IPS DF 4.7 (cell line): Measurements from ENCODE around the gene NRG4.
"Not testable (repeated sequence)": the region's sequence is repeated elsewhere in the genome, so short reads cannot be mapped to it uniquely, and the experiment has no call there.

Experiments
- DNase-seq: peaks from one replicate; pipeline ENCODE4 v3.0.0-alpha.2; 2013; ENCODE audit warnings: low spot score; ENCODE audit errors: extremely low read depth

The NRG4 gene

DNA sequence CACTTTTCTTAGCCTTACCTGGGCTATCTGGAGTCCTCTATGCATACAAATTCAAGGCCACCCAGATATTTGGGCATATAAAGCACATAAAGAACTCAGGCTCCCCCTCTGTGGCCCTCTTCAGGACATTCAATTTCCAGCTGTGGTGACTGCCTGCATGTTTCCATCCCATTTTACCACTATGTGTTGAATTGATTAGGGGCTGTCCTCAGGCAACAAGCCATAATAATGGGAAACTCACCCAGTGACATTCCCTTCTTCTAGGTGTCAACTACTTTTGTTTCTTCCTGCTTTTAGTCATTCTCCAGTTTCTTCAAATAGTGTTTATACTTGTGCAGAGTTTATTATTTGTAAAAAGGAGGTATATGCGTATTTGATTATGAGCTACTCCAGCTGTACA, 18.0 kb downstream of the NRG4 start:
- DNase-seq = no peak

DNA sequence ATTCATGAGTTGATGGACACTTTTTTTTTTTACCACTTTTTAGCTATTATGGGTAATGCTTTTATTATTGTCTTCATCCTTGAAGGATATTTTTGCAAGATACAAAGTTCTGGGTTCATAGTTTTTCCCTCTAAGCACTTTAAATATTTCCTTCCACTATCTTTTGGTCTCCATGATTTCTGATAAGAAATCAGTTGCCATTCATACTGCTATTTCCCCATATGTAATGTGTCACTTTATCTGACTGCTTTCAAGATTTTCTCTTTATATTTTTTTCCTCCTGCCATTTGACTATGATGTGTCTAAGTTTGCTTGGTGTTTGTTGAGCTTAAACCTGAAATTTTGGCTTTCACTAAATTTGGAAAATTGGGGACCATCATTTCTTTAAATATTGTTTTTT, 19.3 kb downstream of the NRG4 start:
- no peak for DNase-seq

DNA sequence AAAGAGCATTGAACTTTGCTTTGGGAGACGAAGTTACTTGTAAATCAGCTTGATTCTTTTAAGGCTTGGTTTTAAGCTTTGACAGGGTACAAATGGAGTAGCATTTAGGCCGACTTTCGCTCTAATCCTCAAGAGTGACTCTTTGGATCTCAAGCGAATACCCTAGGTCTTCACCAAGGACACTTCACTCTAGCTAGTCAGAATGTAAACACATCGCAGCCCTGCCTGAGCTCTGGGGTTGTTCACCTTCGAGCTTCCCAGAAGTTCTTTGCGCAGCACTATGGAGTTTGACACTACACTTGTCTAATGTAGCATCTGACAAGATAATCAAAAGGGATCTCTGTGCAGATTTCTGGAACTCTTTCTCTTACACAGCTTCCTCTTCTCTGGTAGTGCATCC, 22.3 kb downstream of the NRG4 start:
- DNase-seq = no peak

DNA sequence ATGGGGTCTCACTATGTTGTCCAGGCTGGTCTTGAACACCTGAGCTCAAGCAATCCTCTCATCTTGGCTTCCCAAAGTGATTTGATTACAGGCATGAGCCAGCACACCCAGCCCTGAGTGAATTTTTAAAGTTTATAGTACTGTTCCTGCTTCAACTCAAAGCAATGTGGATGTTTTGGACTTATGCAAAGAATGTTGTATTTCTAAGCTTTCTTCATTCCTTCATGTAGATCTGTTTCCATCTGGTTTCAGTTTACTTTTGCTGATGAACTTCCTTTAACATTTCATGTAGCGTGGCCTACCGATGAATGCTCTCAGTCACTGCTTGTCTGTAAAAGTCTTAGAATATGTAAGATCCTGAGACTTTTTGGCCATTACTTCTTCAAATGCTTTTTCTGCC, 23.2 kb downstream of the NRG4 start:
- DNase-seq = no peak

GRCh38 chr15:75985971-75986370, 26.3 kb downstream of the NRG4 start:
- no peak for DNase-seq

- not testable (repeated sequence) for DNase-seq
Measured at GRCh38 chr15:75984706-75985105, 27.5 kb downstream of the NRG4 start.

- DNase-seq = no peak
Measured at GRCh38 chr15:75982468-75982867, 29.8 kb downstream of the NRG4 start.

DNA sequence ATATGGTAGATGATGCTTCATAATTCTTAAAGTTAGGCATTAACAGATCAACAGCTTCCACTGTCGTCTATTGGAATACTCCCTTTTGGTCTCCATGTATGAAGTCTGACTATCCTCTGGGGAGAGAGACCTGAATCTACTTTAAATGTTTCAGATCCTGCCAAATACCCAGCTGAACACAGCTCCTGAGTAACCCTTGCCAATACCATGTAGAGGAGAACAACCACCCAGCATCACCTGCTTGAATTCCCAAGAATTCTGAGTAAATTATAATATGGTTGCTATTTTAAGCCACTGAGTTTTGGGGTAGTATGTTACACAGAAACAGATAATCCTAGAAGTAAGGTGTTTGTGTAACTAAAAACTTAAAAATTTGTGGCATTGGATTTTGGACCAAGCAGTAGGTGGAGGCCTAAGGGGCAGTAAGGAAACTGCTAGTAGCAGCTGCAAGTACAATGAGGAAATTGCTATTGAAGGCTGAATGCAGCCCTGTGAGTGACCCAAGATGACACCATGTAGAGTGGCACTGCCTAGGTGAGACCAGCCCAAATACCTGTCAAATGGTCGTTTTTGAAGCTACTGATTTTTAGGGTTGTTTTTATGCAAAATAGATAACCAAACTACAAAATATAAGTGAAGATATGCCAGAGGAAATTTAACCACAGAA, 30.9 kb downstream of the NRG4 start:
- no peak for DNase-seq

GRCh38 chr15:75976766-75977165, 35.5 kb downstream of the NRG4 start:
- not testable (repeated sequence) for DNase-seq

DNA sequence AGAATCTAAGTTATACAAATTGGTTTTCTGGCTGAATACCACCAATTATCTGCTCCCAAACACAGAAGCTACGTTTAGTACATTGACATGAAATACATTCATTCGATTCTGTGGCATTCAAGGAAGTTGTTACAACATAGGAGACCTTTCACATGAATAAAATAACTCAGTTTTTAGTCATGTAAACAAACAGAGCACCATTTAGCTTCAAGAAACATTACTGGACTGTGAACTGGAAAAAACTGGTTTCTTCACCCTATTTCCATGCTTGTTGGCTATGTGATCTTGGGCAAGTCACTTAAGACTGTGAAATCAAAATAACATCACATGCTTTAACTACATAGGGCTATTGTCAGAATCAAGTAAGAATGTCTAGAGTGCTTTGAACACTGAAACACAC, 46.2 kb downstream of the NRG4 start:
- no peak for DNase-seq

DNA sequence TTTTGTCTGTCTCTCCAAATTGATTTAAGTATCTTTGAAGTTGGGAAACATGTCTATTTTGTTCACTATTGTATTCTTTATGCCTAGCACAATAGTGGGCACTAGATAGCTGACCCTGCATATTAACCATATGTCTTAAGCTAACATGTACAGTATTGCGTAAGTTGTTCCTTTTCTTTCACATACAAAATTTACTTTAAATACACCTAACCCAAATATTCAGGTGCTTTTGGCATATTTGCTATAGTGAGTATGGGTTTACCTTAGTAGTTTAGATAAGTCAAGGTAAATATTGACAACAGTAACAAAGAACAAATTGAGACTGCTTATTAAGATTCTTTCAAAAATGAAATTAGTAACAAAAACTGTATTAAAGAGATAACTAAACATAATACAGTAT, 50.9 kb downstream of the NRG4 start:
- no peak for DNase-seq

DNA sequence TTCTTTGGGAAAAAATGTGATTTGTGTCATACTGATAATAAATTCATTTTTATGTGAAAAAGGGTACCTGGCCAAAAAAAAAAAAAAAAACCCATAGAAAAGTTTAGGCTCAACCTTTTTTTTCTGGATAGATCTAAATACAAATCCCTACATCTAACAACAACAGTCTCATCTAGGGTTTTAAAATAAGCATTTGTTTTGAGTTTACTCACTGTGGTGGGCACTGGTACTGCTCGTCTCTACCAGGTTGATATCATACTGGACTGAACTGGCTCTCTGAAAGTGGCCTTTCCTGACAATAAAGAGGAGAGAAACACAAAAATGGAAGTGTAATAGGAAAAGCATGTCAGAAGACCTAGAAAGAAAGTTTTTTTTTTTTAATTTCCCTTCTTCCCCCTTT, 56.5 kb downstream of the NRG4 start:
- DNase-seq = no peak

GRCh38 chr15:75952525-75952924, 59.7 kb downstream of the NRG4 start:
- DNase-seq = no peak

DNA sequence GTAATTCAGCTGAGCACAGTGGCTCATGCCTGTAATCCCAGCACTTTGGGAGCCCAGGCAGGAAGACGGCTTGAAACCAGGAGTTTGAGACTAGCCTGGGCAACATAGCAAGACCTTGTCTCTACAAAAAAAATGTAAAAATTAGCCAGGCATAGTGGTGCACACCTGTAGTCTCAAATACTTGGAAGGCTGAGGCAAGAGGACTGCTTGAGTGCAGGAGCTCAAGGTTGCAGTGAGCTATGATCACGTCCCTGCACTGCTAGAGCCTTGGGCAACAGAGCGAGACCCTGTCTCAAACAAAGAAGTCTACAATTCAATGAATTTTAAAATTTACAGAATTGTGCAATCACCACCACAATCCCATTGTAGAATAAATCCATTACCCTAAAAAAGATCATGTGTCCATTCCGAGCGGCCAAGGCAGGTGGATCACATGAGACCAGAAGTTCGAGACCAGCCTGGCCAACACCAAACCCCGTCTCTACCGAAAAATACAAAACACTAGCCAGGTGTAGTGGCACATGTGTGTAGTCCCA, 63.4 kb downstream of the NRG4 start:
- no peak for DNase-seq

GRCh38 chr15:75947092-75947491, 65.1 kb downstream of the NRG4 start:
- no peak for DNase-seq

DNA sequence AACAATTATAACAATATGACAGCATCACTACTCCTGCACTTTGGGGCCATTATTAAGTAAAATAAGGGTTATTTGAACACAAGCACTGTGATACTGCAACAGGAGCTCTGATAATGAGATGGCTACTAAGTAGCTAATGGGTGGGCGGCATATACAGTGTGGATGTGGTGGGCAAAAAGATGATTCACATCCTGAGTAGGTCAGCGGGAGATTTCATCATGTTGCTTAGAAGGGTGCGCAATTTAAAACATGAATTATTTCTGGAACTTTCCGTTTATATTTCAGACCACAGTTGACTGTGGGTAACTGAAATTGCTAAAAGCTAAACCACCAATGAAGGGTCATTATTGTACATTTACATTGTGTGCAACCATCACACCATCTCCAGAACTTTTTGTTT, 66.3 kb downstream of the NRG4 start:
- DNase-seq = no peak

GRCh38 chr15:75943713-75944215, 68.5 kb downstream of the NRG4 start:
- no peak for DNase-seq

DNA sequence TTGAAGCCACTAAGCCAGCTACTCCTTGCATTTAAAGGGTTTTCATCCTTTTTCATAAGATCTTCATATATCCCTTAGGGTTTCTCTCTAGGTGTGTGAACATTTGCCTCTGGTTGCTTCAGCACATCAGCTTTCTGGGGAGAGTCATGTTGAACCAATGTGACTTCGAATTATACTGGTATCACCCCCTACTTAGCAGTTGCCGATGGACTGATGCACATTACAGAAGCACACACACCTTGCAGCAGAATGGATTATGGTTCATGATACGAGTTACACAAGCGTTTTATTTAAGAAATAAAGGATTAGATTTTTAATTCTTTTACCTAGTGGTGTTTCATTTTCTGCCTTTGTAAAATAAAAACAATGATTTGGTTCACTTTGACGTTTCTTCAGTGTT, 69.0 kb downstream of the NRG4 start:
- no peak for DNase-seq

- DNase-seq = no peak
Measured at GRCh38 chr15:75942464-75942863, 69.8 kb downstream of the NRG4 start.

GRCh38 chr15:75930866-75931265, 81.4 kb downstream of the NRG4 start:
- DNase-seq = no peak

GRCh38 chr15:75929799-75930565, 82.2 kb downstream of the NRG4 start:
- DNase-seq = no peak

GRCh38 chr15:75928680-75929608, 83.3 kb downstream of the NRG4 start:
- DNase-seq = no peak
